GM12878 (cell line): ENCODE measurements around the gene PARP15. TPM values are rescaled to one million over a fixed set of nuclear protein-coding genes. Genes with fewer than 3 reads are reported as not detected.

Experiments
- CHD1 ChIP-seq: IDR thresholded peaks from 2 replicates; pipeline ENCODE4 v1.6.1; 2012; ENCODE audit warnings: low read depth, low read length, improper control_type of control experiment
- CHD4 ChIP-seq: fragments of 200-600 bp; sonication (generic); IDR thresholded peaks from 2 replicates; pipeline ENCODE4 v1.6.1; 2016; ENCODE audit warnings: mild to moderate bottlenecking
- CREB1 ChIP-seq: IDR thresholded peaks from 2 replicates; pipeline ENCODE4 v1.6.1; 2012; ENCODE audit warnings: low read depth, mild to moderate bottlenecking, inconsistent platforms
- CREM ChIP-seq: IDR thresholded peaks from 2 replicates; pipeline ENCODE4 v1.6.1; 2014; ENCODE audit warnings: antibody characterized with exemption, low read depth
- EP300 ChIP-seq, 2 experiments: fragments of 150-350 bp in 1 of 2; IDR thresholded peaks; 2 replicates each; pipeline ENCODE4 v1.6.1; 2011 to 2012; ENCODE audit warnings: low read depth in 2 of 2, low read length in 2 of 2, borderline replicate concordance in 1 of 2, improper control_type of control experiment in 1 of 2, inconsistent platforms in 1 of 2; ENCODE audit not compliant: control insufficient read depth in 1 of 2
- GABPA ChIP-seq: IDR thresholded peaks from 2 replicates; pipeline ENCODE4 v1.6.1; 2014; ENCODE audit warnings: antibody characterized with exemption, low read depth, mild to moderate bottlenecking, inconsistent platforms
- IRF4 ChIP-seq: IDR thresholded peaks from 2 replicates; pipeline ENCODE4 v1.6.1; 2011; ENCODE audit warnings: low read depth, low read length
- JUND ChIP-seq: IDR thresholded peaks from 2 replicates; pipeline ENCODE4 v1.6.1; 2012; ENCODE audit warnings: low read depth, mild to moderate bottlenecking, low read length, improper control_type of control experiment, moderate library complexity
- MTA2 ChIP-seq: fragments of 450-650 bp; IDR thresholded peaks from 2 replicates; pipeline ENCODE4 v1.6.1; 2016; ENCODE audit warnings: low read depth, mild to moderate bottlenecking, moderate library complexity
- MXI1 ChIP-seq: fragments of 150-350 bp; IDR thresholded peaks from 2 replicates; pipeline ENCODE4 v1.6.1; 2011; ENCODE audit warnings: low read depth, mild to moderate bottlenecking, inconsistent platforms, low read length, improper control_type of control experiment
- MYB ChIP-seq: fragments of 150-350 bp; IDR thresholded peaks from 2 replicates; pipeline ENCODE4 v1.6.1; 2014; ENCODE audit warnings: mild to moderate bottlenecking, low read depth, low read length, borderline replicate concordance
- NBN ChIP-seq: fragments of 450-650 bp; IDR thresholded peaks from 2 replicates; pipeline ENCODE4 v1.6.1; 2016
- PAX5 ChIP-seq: IDR thresholded peaks from 2 replicates; pipeline ENCODE4 v1.6.1; 2011; ENCODE audit warnings: low read depth, low read length, borderline replicate concordance
- PML ChIP-seq: IDR thresholded peaks from 2 replicates; pipeline ENCODE4 v1.6.1; 2012; ENCODE audit warnings: low read length, inconsistent platforms
- RCOR1 ChIP-seq: conservative IDR thresholded peaks from 2 replicates; pipeline ENCODE4 v1.6.1; 2012; ENCODE audit warnings: low read depth, low read length, improper control_type of control experiment
- RUNX3 ChIP-seq: IDR thresholded peaks from 2 replicates; pipeline ENCODE4 v1.6.1; 2012; ENCODE audit warnings: low read length, inconsistent platforms
- SMAD1 ChIP-seq: fragments of 450-650 bp; IDR thresholded peaks from 2 replicates; pipeline ENCODE4 v1.6.1; 2018; ENCODE audit warnings: mild to moderate bottlenecking, low read depth; ENCODE audit not compliant: partially characterized antibody
- SREBF2 ChIP-seq: IDR thresholded peaks from 2 replicates; pipeline ENCODE4 v1.6.1; 2012; ENCODE audit warnings: mild to moderate bottlenecking, low read length
- SRF ChIP-seq, 2 experiments: IDR thresholded peaks; 2 replicates each; pipeline ENCODE4 v1.6.1; 2011; ENCODE audit warnings: low read depth in 2 of 2, low read length in 2 of 2, mild to moderate bottlenecking in 1 of 2, moderate library complexity in 1 of 2
- TAF1 ChIP-seq: IDR thresholded peaks from 2 replicates; pipeline ENCODE4 v1.6.1; 2011; ENCODE audit warnings: mild to moderate bottlenecking, low read depth, low read length, borderline replicate concordance
- TARDBP ChIP-seq: IDR thresholded peaks from 2 replicates; pipeline ENCODE4 v1.6.1; 2016; ENCODE audit warnings: borderline replicate concordance
- ZNF24 ChIP-seq: fragments of 450-650 bp; IDR thresholded peaks from 2 replicates; pipeline ENCODE4 v1.6.1; 2017; ENCODE audit warnings: antibody characterized with exemption, mild to moderate bottlenecking
- polyA plus RNA-seq, 11 experiments: library from polyadenylated mRNA; depleted of rRNA in 4 of 11; unstranded in 6 of 11; stranded (reverse) in 5 of 11; fragments of >200 nt; fragmentation: Nextera tagmentation in 4 of 11; fragmentation: Illumina TruSeq in 1 of 11; extraction: Ambion mirVana in 4 of 11; extraction: Trizol in 1 of 11; gene quantifications; 1 replicate in 1 of 11; 2 replicates in 10 of 11; pipeline versions ENCODE4 v1.2.1 to v1.2.3, GENCODE V29; 2011 to 2016; ENCODE audit warnings: inconsistent platforms in 2 of 11, missing spikeins in 2 of 11, low read depth in 1 of 11
- total RNA-seq, 4 experiments: library from RNA; depleted of rRNA in 3 of 4; stranded (reverse); fragments of >200 nt in 3 of 4; fragmentation: Illumina TruSeq in 1 of 4; extraction: Trizol in 1 of 4; gene quantifications; 2 replicates each; pipeline versions ENCODE4 v1.2.1 to v1.2.3, GENCODE V29; 2013 to 2021
- TF ChIP-seq, protein P1 (sequence below): IDR thresholded peaks from 2 replicates; pipeline ENCODE4 v1.6.1; 2012; ENCODE audit warnings: low read depth, low read length, improper control_type of control experiment
- TF ChIP-seq, protein P2 (sequence below): fragments of 450-650 bp; conservative IDR thresholded peaks from 2 replicates; pipeline ENCODE4 v1.6.1; 2017; ENCODE audit warnings: mild to moderate bottlenecking, moderate library complexity
- TF ChIP-seq, protein P3 (sequence below): IDR thresholded peaks from 2 replicates; pipeline ENCODE4 v1.6.1; 2011; ENCODE audit warnings: low read depth, mild to moderate bottlenecking, low read length, moderate library complexity, borderline replicate concordance; ENCODE audit errors: extremely low read depth
- TF ChIP-seq, protein P4 (sequence below): fragments of 450-650 bp; IDR thresholded peaks from 2 replicates; pipeline ENCODE4 v1.6.1; 2017; ENCODE audit warnings: borderline replicate concordance

The PARP15 gene
- total and polyA plus RNA-seq, 10 of the 15 experiments (the other 5 are each of a cell fraction or from before 2014, with no cell fraction given), result 9.0 to 234 (median 36.3) TPM

DNA sequence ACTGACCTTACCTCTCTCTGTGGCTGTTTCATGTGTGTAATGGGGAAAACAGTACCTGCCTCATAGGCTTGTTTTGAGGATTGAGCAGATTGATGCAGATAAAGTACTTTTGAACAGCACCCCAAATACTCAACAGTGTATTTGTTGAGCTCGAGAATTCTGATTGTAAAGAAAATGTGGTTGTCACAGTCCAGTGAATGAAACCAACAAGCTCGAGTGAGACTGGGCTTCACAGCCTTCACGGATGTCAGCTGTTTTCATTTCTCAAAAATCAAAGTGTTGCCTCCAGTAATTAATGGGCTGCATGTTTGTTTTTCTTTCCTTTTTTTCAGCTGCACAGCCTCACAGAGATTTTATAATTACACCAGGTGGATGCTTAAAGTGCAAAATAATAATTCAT is 43.7 kb downstream of the PARP15 start (continued):
- no peak for TF ChIP-seq CHD4
- no peak for TF ChIP-seq PML
- TF ChIP-seq EP300 (IDR thresholded peaks at IDR 0.05; ENCODE audit: borderline replicate concordance in 1 of 2, control insufficient read depth in 1 of 2, low read depth in 2 of 2, low read length in 2 of 2), result peak; percentile 55 to 64; a peak in 2 of 4 replicates
- TF ChIP-seq SRF (IDR thresholded peaks at IDR 0.05; ENCODE audit: low read depth in 2 of 2, low read length in 2 of 2), result no peak
- no peak for TF ChIP-seq RCOR1
- TF ChIP-seq TARDBP, result no peak
- no peak for TF ChIP-seq TAF1
- peak; percentile 46; the same call in 1 of the 2 replicates for TF ChIP-seq MXI1
- TF ChIP-seq SMAD1, result peak; percentile 12
- no peak for TF ChIP-seq CREM
- TF ChIP-seq, protein P1, sequence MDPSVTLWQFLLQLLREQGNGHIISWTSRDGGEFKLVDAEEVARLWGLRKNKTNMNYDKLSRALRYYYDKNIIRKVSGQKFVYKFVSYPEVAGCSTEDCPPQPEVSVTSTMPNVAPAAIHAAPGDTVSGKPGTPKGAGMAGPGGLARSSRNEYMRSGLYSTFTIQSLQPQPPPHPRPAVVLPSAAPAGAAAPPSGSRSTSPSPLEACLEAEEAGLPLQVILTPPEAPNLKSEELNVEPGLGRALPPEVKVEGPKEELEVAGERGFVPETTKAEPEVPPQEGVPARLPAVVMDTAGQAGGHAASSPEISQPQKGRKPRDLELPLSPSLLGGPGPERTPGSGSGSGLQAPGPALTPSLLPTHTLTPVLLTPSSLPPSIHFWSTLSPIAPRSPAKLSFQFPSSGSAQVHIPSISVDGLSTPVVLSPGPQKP, result no peak
- TF ChIP-seq IRF4, result no peak
- no peak for TF ChIP-seq CHD1
- no peak for TF ChIP-seq SREBF2
- no peak for TF ChIP-seq MYB
- 0 out of 2 replicates have a peak, but pooled peaks have one; percentile 6 for TF ChIP-seq ZNF24
- TF ChIP-seq JUND, result no peak
- no peak for TF ChIP-seq CREB1
- peak; percentile 44; the same call in 1 of the 2 replicates for TF ChIP-seq PAX5
- peak; percentile 62; the same call in 1 of the 2 replicates for TF ChIP-seq RUNX3
- TF ChIP-seq, protein P2, sequence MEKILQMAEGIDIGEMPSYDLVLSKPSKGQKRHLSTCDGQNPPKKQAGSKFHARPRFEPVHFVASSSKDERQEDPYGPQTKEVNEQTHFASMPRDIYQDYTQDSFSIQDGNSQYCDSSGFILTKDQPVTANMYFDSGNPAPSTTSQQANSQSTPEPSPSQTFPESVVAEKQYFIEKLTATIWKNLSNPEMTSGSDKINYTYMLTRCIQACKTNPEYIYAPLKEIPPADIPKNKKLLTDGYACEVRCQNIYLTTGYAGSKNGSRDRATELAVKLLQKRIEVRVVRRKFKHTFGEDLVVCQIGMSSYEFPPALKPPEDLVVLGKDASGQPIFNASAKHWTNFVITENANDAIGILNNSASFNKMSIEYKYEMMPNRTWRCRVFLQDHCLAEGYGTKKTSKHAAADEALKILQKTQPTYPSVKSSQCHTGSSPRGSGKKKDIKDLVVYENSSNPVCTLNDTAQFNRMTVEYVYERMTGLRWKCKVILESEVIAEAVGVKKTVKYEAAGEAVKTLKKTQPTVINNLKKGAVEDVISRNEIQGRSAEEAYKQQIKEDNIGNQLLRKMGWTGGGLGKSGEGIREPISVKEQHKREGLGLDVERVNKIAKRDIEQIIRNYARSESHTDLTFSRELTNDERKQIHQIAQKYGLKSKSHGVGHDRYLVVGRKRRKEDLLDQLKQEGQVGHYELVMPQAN, result no peak
- TF ChIP-seq, protein P3, sequence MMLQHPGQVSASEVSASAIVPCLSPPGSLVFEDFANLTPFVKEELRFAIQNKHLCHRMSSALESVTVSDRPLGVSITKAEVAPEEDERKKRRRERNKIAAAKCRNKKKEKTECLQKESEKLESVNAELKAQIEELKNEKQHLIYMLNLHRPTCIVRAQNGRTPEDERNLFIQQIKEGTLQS, result no peak
- TF ChIP-seq MTA2, result peak; percentile 86
- no peak for TF ChIP-seq GABPA
- TF ChIP-seq NBN, result peak; percentile 44; the same call in 1 of the 2 replicates
- TF ChIP-seq, protein P4, sequence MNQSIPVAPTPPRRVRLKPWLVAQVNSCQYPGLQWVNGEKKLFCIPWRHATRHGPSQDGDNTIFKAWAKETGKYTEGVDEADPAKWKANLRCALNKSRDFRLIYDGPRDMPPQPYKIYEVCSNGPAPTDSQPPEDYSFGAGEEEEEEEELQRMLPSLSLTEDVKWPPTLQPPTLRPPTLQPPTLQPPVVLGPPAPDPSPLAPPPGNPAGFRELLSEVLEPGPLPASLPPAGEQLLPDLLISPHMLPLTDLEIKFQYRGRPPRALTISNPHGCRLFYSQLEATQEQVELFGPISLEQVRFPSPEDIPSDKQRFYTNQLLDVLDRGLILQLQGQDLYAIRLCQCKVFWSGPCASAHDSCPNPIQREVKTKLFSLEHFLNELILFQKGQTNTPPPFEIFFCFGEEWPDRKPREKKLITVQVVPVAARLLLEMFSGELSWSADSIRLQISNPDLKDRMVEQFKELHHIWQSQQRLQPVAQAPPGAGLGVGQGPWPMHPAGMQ, result no peak
